ENCODE measurements around the gene SFI1.

Gene SFI1

DNA sequence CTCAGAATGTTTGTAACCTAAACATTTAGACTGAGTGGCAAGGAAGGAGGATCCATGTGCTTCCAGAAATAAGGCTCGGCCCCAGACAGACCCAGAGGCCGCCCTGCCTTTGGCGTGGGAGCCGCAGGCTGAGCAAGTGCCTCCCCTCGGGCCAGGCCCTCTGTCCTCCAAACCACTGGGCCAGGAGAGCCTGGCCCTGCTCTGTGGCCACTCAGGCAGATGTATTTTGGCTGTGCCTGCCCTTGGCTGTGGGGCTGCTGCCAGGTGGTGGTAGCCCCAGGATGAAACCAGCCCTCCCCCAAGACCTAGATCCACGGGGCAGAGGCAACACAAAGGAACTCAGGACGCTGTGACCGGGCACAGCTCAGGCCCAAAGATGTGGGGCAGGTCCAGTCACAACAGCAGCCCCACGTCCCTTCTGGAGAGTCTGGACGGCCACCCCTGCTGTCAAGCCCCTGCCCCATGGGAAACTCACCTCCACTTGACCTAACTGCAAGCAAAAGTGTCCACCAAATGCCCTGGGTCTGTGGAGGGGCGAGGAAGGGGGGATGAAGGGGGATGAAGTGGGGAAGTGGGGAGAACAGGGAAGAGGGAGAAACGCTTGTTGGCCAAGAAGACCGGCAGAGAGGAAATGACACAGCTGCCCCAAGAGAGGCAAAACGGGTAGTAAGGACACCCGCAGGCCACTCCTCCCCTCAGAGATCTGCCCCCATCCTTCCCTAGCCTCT, 141.7 kb downstream of the SFI1 start:
- Histone ChIP-seq H3K79me2 (ENCODE audit: insufficient read depth, low read length) (peaks cover 59% of the 10 kb centered on the region), H4K20me1 (ENCODE audit: insufficient read depth, low read length, poor library complexity, severe bottlenecking) (no peaks in the 10 kb centered on the region), H3K36me3 (ENCODE audit: insufficient read depth, low read length) (no peaks in the 10 kb centered on the region), H3K27me3 (ENCODE audit: insufficient read depth, low read length, poor library complexity, severe bottlenecking) (no peaks in the 10 kb centered on the region), H3K4me1 (ENCODE audit: insufficient read depth, low read length, poor library complexity, severe bottlenecking) (peaks cover 32% of the 10 kb centered on the region), H3K4me3 (ENCODE audit: low read length, poor library complexity, severe bottlenecking) (peak overlapping the region; percentile 74), H2AFZ (ENCODE audit: low read length) (peak overlapping the region; percentile 71), H3K9me3 (ENCODE audit: insufficient read depth, low read depth, low read length) (no peaks in the 10 kb centered on the region), H3F3A (ENCODE audit: low read depth) (no peaks in the 10 kb centered on the region), H3K4me2 (ENCODE audit: low read depth, low read length, poor library complexity, severe bottlenecking) (peak overlapping the region; percentile 88), H3K9me2 (replicated peaks; ENCODE audit: low read depth, low read length) (no peaks in the 10 kb centered on the region), H3K9ac (ENCODE audit: low read depth, low read length, poor library complexity, severe bottlenecking) (peak overlapping the region; percentile 76)
- TF ChIP-seq, protein P1, sequence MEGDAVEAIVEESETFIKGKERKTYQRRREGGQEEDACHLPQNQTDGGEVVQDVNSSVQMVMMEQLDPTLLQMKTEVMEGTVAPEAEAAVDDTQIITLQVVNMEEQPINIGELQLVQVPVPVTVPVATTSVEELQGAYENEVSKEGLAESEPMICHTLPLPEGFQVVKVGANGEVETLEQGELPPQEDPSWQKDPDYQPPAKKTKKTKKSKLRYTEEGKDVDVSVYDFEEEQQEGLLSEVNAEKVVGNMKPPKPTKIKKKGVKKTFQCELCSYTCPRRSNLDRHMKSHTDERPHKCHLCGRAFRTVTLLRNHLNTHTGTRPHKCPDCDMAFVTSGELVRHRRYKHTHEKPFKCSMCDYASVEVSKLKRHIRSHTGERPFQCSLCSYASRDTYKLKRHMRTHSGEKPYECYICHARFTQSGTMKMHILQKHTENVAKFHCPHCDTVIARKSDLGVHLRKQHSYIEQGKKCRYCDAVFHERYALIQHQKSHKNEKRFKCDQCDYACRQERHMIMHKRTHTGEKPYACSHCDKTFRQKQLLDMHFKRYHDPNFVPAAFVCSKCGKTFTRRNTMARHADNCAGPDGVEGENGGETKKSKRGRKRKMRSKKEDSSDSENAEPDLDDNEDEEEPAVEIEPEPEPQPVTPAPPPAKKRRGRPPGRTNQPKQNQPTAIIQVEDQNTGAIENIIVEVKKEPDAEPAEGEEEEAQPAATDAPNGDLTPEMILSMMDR (conservative IDR thresholded peaks at IDR 0.05; ENCODE audit: low read length), result no peak
- TF ChIP-seq EZH2phosphoT487 (IDR thresholded peaks at IDR 0.05; ENCODE audit: borderline replicate concordance), result no peak

DNA sequence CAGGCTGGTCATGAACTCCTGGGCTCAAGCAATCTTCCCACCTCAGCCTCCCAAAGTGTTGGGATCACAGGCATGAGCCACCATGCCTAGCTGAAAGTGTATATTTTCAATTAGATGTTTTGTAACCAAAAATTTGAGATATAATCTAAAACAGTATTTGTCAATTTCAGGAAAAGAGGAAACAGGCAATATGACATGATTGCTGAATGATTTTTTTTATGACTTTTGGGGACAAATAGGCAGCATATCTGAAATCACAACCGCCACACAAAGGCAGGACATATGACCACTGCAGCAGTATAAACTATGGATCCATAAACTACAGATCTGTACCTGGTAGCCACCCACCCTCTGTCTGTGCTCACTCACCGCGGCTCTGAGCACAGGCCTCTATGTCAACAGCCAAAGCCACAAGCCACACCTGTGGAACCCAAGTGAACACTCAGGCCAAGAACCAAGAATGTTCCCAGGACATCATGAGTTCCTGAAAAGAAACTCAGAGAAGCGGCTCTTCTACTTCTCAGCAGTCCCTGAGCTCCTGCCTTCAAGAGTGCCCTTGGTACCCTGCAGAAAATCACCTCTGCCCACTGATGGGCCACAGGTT, 143.2 kb downstream of the SFI1 start:
- H3K4me3 ChIP-seq (ENCODE audit: low read length, poor library complexity, severe bottlenecking), result no peak overlapping the region
- H3K9ac ChIP-seq (ENCODE audit: low read depth, low read length, poor library complexity, severe bottlenecking), result peak overlapping the region; percentile 76
- H3F3A ChIP-seq (ENCODE audit: low read depth), result no peaks in the 10 kb centered on the region
- H3K4me2 ChIP-seq (ENCODE audit: low read depth, low read length, poor library complexity, severe bottlenecking), result peak overlapping the region; percentile 88
- no peaks in the 10 kb centered on the region for H3K9me3 ChIP-seq (ENCODE audit: insufficient read depth, low read depth, low read length)
- no peaks in the 10 kb centered on the region; the same call in 1 of the 2 replicates for H3K36me3 ChIP-seq (ENCODE audit: insufficient read depth, low read length)
- no peaks in the 10 kb centered on the region for H4K20me1 ChIP-seq (ENCODE audit: insufficient read depth, low read length, poor library complexity, severe bottlenecking)
- H3K27me3 ChIP-seq (ENCODE audit: insufficient read depth, low read length, poor library complexity, severe bottlenecking), result no peaks in the 10 kb centered on the region
- peaks cover 32% of the 10 kb centered on the region for H3K4me1 ChIP-seq (ENCODE audit: insufficient read depth, low read length, poor library complexity, severe bottlenecking)
- H2AFZ ChIP-seq (ENCODE audit: low read length), result no peak overlapping the region
- peaks cover 53% of the 10 kb centered on the region for H3K79me2 ChIP-seq (ENCODE audit: insufficient read depth, low read length)
- H3K9me2 ChIP-seq (replicated peaks; ENCODE audit: low read depth, low read length), result no peaks in the 10 kb centered on the region
- no peak for TF ChIP-seq EZH2phosphoT487 (IDR thresholded peaks at IDR 0.05; ENCODE audit: borderline replicate concordance)
- TF ChIP-seq, protein P1 (conservative IDR thresholded peaks at IDR 0.05; ENCODE audit: low read length), result no peak

DNA sequence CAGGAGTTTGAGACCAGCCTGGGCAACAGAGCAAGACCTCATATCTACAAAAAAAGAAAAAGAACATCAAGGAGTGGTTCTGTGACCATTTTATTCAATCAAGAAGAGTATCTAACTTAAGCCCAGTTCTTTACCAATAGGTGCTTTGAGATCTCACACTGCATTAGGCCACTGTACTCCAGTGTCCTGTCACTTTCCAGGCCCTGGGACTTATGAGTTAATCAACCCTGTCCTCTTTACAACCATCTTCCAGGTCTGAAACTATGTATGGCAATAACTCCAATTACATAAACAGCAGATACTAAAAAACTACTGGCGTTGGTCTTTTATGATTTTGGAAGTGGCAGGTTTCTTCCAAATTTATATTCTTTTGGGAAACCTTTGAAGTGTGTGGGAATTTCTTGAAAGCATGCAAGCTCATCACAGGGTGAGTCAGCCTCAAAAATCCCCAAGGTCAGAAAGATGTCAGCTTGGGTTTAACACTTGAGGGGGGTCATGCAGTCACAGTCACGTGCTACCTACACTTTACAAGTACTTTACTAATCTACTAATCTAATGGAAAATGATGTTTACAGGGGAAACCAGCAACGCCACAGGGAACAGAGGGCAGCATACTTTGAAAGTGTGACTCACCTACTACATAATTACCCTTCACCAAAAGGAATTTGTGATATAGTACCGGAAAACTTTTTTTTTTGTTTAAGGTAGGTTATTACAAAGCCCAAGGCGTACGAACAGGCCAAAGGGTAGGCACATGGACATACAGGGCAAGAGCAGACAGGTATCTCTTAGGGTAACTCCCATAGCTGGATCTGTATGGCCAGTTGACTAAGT, 150.1 kb downstream of the SFI1 start:
- H3K27me3 ChIP-seq (ENCODE audit: insufficient read depth, low read length, poor library complexity, severe bottlenecking), result no peaks in the 10 kb centered on the region
- H3K79me2 ChIP-seq (ENCODE audit: insufficient read depth, low read length), result peaks cover 12% of the 10 kb centered on the region; the same call in 1 of the 2 replicates
- H3K4me3 ChIP-seq (ENCODE audit: low read length, poor library complexity, severe bottlenecking), result no peak overlapping the region
- H3K36me3 ChIP-seq (ENCODE audit: insufficient read depth, low read length), result peaks cover 31% of the 10 kb centered on the region; the same call in 1 of the 2 replicates
- no peak overlapping the region for H3K9ac ChIP-seq (ENCODE audit: low read depth, low read length, poor library complexity, severe bottlenecking)
- no peaks in the 10 kb centered on the region for H3K9me3 ChIP-seq (ENCODE audit: insufficient read depth, low read depth, low read length)
- no peak overlapping the region for H3K4me2 ChIP-seq (ENCODE audit: low read depth, low read length, poor library complexity, severe bottlenecking)
- H3K9me2 ChIP-seq (replicated peaks; ENCODE audit: low read depth, low read length), result no peaks in the 10 kb centered on the region
- H2AFZ ChIP-seq (ENCODE audit: low read length), result no peak overlapping the region
- TF ChIP-seq EZH2phosphoT487 (IDR thresholded peaks at IDR 0.05; ENCODE audit: borderline replicate concordance), result no peak
- TF ChIP-seq, protein P1 (conservative IDR thresholded peaks at IDR 0.05; ENCODE audit: low read length), result no peak
- no peaks in the 10 kb centered on the region for H3F3A ChIP-seq (ENCODE audit: low read depth)
- no peaks in the 10 kb centered on the region for H4K20me1 ChIP-seq (ENCODE audit: insufficient read depth, low read length, poor library complexity, severe bottlenecking)
- H3K4me1 ChIP-seq (ENCODE audit: insufficient read depth, low read length, poor library complexity, severe bottlenecking), result no peaks in the 10 kb centered on the region

All from Loucy (cell line).